ENCODE results near the gene ANKS1B.
"Not testable (repeated sequence)": the region's sequence is repeated elsewhere in the genome, so short reads cannot be mapped to it uniquely, and the experiment has no call there.

ANKS1B gene

GRCh38 chr12:99746538-99746937, 238.2 kb downstream of the ANKS1B start:
- no peak for DNase-seq

- DNase-seq: no peak
Observed at GRCh38 chr12:99745895-99746294, 238.8 kb downstream of the ANKS1B start.

- no peak for DNase-seq
Observed at GRCh38 chr12:99745121-99745520, 239.6 kb downstream of the ANKS1B start.

GRCh38 chr12:99736760-99737269, 247.9 kb downstream of the ANKS1B start:
- peak; percentile 10 for DNase-seq

- peak; percentile 48 for DNase-seq
Observed at GRCh38 chr12:99732131-99732530, 252.6 kb downstream of the ANKS1B start.

- no peak for DNase-seq
Observed at GRCh38 chr12:99722690-99723486, 261.8 kb downstream of the ANKS1B start.

GRCh38 chr12:99721715-99722275, 262.9 kb downstream of the ANKS1B start:
- DNase-seq: no peak

GRCh38 chr12:99720083-99720465, 264.7 kb downstream of the ANKS1B start:
- not testable (repeated sequence) for DNase-seq

GRCh38 chr12:99719411-99720082, 265.2 kb downstream of the ANKS1B start:
- not testable (repeated sequence) for DNase-seq

- DNase-seq: not testable (repeated sequence)
Observed at GRCh38 chr12:99715841-99716510, 268.8 kb downstream of the ANKS1B start.

- not testable (repeated sequence) for DNase-seq
Observed at GRCh38 chr12:99714921-99715320, 269.8 kb downstream of the ANKS1B start.

- DNase-seq: no peak
Observed at GRCh38 chr12:99713946-99714520, 270.7 kb downstream of the ANKS1B start.

GRCh38 chr12:99712281-99712680, 272.5 kb downstream of the ANKS1B start:
- DNase-seq: no peak

- no peak for DNase-seq
Observed at GRCh38 chr12:99711246-99711645, 273.5 kb downstream of the ANKS1B start.

GRCh38 chr12:99709619-99710018, 275.1 kb downstream of the ANKS1B start:
- DNase-seq: no peak

- no peak for DNase-seq
Observed at GRCh38 chr12:99709116-99709515, 275.6 kb downstream of the ANKS1B start.

- no peak for DNase-seq
Observed at GRCh38 chr12:99707883-99708282, 276.9 kb downstream of the ANKS1B start.

- no peak for DNase-seq
Observed at GRCh38 chr12:99706736-99707473, 277.8 kb downstream of the ANKS1B start.

- no peak for DNase-seq
Observed at GRCh38 chr12:99704458-99704857, 280.3 kb downstream of the ANKS1B start.

- DNase-seq: no peak
Observed at GRCh38 chr12:99704036-99704435, 280.7 kb downstream of the ANKS1B start.

GRCh38 chr12:99700032-99700431, 284.7 kb downstream of the ANKS1B start:
- DNase-seq: no peak

- DNase-seq: no peak
Observed at GRCh38 chr12:99695050-99695449, 289.7 kb downstream of the ANKS1B start.

Measured in eye (tissue), 1 donor.